Effector CD8-positive, alpha-beta T cell (primary cell): ENCODE measurements around the gene FAM83F.

Experiments used
- DNase-seq: peaks from one replicate; lab custom pipeline; 2025; lab: John Stamatoyannopoulos, UW

The FAM83F gene

GRCh38 chr22:39994041-39994565 is 651 bp upstream of the FAM83F start:
- peak; percentile 47 for DNase-seq

GRCh38 chr22:39995393-39996252 is 869 bp downstream of the FAM83F start:
- no peak for DNase-seq

- DNase-seq: no peak
Measured at GRCh38 chr22:39996732-39997131, 2.0 kb downstream of the FAM83F start.

GRCh38 chr22:39997421-39997820 is 2.7 kb downstream of the FAM83F start:
- no peak for DNase-seq

- no peak for DNase-seq
Measured at GRCh38 chr22:39997939-39998726, 3.4 kb downstream of the FAM83F start.

GRCh38 chr22:39999144-39999757 is 4.5 kb downstream of the FAM83F start:
- DNase-seq: no peak

- DNase-seq: no peak
Measured at GRCh38 chr22:40000171-40000570, 5.4 kb downstream of the FAM83F start.

- DNase-seq: no peak
Measured at GRCh38 chr22:40001106-40001505, 6.4 kb downstream of the FAM83F start.

GRCh38 chr22:40001800-40002577 is 7.2 kb downstream of the FAM83F start:
- DNase-seq: no peak

- DNase-seq: no peak
Measured at GRCh38 chr22:40002935-40003715, 8.4 kb downstream of the FAM83F start.

GRCh38 chr22:40004836-40005235 is 10.1 kb downstream of the FAM83F start:
- no peak for DNase-seq

GRCh38 chr22:40006641-40007040 is 11.9 kb downstream of the FAM83F start:
- DNase-seq: no peak

GRCh38 chr22:40007853-40008710 is 13.3 kb downstream of the FAM83F start:
- no peak for DNase-seq

- DNase-seq: no peak
Measured at GRCh38 chr22:40008726-40009291, 14.1 kb downstream of the FAM83F start.

- no peak for DNase-seq
Measured at GRCh38 chr22:40009292-40009774, 14.6 kb downstream of the FAM83F start.

GRCh38 chr22:40009951-40010671 is 15.4 kb downstream of the FAM83F start:
- DNase-seq: peak; percentile 35

GRCh38 chr22:40010746-40011145 is 16.0 kb downstream of the FAM83F start:
- DNase-seq: no peak

GRCh38 chr22:40014667-40015248 is 20.0 kb downstream of the FAM83F start:
- DNase-seq: no peak
